Cardiac muscle cell (in vitro differentiated cells and primary cell): ENCODE results near the gene NKX6-2. TPM values are rescaled to one million over a fixed set of nuclear protein-coding genes. Genes with fewer than 3 reads are reported as not detected.

Source experiments
- DNase-seq, 2 donors: peaks; one replicate each; pipeline versions ENCODE4 v3.0.0 to v3.0.0-alpha.2; 2010 to 2017; ENCODE audit warnings: low read depth in 1 of 2, low spot score in 1 of 2
- H3K27ac ChIP-seq: fragments of 200-600 bp; sonication (generic); 2 replicates; pipeline ENCODE4 v1.5.1; 2016
- H3K27me3 ChIP-seq: fragments of 200-600 bp; sonication (generic); 2 replicates; pipeline ENCODE4 v1.6.0; 2016; ENCODE audit warnings: control low read depth
- H3K36me3 ChIP-seq: fragments of 200-600 bp; sonication (generic); 2 replicates; pipeline ENCODE4 v1.5.1; 2016; ENCODE audit warnings: control low read depth
- H3K4me1 ChIP-seq: fragments of 200-600 bp; sonication (generic); 2 replicates; pipeline ENCODE4 v1.8.1; 2017; ENCODE audit warnings: low read depth, mild to moderate bottlenecking, mixed run types
- H3K4me3 ChIP-seq: fragments of 200-600 bp; sonication (generic); 2 replicates; pipeline ENCODE4 v1.5.1; 2016; ENCODE audit warnings: mild to moderate bottlenecking
- H3K9me3 ChIP-seq: fragments of 200-600 bp; sonication (generic); 2 replicates; pipeline ENCODE4 v1.5.1; 2017; ENCODE audit warnings: low read depth, mild to moderate bottlenecking, control low read depth
- polyA plus RNA-seq: library from polyadenylated mRNA; unstranded; fragments of >200 nt; fragmentation: Nextera tagmentation; extraction: Ambion mirVana; gene quantifications from 2 replicates; pipeline ENCODE4 v1.2.1, GENCODE V29; 2016
- total RNA-seq: library from RNA; depleted of rRNA; stranded (reverse); fragments of >200 nt; gene quantifications from 2 replicates; pipeline ENCODE4 v1.2.3, GENCODE V29; 2016
- TF ChIP-seq, protein P1 (sequence below): IDR thresholded peaks from 2 replicates; pipeline ENCODE4 v1.5.1; 2012; ENCODE audit warnings: low read depth, mild to moderate bottlenecking, low read length

NKX6-2 gene
- total and polyA plus RNA-seq, 2 experiments from 2014 or later = 0.09 to 15.4 TPM

DNA sequence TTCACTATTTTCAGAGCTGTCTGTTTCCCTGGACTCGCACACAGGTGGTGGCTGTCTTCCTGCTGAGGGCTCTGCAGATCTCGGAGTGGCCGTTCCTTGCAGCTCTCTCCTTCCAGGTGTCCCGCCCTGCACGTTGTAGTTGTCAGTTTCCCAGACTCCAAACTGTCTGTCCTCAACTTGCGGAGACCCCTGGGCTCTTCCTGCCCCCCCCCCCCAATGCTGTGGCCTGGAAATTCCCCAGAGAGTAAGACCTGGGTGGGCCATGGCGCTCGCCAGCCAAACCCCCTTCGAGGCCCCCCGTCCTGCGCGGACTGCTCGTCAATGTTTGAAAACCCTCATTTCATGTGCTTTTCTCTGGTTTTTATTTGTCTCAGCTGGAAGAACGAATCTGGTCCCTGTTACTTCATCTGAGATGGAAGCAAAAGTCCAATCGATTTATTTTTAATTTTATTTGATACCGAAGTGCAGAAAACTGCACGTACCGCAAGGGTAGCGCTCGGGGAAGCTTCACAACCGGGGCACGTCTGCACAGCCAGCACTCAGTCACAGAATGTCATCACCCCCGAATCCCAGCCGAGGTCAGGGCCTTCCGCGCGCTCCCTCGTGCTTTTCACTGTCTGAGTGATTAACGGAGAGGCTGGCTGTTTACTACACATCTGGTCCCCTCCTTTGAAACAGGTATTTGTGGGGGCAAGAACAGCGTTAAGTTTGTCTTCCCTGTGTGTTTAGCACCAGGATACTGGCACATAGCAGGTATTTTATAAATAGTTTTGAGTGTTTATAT lies 46.4 kb upstream of the NKX6-2 start:
- no peak overlapping the region for H3K4me3 ChIP-seq
- no peaks in the 10 kb centered on the region for H3K4me1 ChIP-seq
- TF ChIP-seq, protein P1, sequence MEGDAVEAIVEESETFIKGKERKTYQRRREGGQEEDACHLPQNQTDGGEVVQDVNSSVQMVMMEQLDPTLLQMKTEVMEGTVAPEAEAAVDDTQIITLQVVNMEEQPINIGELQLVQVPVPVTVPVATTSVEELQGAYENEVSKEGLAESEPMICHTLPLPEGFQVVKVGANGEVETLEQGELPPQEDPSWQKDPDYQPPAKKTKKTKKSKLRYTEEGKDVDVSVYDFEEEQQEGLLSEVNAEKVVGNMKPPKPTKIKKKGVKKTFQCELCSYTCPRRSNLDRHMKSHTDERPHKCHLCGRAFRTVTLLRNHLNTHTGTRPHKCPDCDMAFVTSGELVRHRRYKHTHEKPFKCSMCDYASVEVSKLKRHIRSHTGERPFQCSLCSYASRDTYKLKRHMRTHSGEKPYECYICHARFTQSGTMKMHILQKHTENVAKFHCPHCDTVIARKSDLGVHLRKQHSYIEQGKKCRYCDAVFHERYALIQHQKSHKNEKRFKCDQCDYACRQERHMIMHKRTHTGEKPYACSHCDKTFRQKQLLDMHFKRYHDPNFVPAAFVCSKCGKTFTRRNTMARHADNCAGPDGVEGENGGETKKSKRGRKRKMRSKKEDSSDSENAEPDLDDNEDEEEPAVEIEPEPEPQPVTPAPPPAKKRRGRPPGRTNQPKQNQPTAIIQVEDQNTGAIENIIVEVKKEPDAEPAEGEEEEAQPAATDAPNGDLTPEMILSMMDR = no peak
- H3K9me3 ChIP-seq = no peaks in the 10 kb centered on the region
- peaks cover 20% of the 10 kb centered on the region for H3K27me3 ChIP-seq
- DNase-seq = no peak
- H3K27ac ChIP-seq = no peak overlapping the region
- no peaks in the 10 kb centered on the region for H3K36me3 ChIP-seq

DNA sequence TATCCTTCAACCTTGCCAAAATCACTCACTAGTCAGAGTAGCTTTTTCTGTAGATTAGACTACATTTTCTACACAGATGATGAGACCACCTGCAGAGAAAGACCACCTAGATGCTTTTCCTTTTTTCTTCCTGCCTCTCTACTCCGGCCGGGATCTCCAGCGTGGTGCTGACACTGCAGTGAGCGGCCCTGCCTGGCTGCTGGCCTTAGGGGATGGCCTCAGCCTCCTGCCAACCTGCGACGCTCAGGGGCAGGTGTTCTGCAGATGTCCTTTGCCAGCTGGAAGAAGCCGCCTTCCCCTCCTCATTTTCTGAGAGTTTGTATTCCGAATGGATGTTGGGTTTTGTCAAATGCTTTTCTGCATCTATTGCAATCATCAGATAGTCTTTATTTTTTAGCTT lies 43.5 kb upstream of the NKX6-2 start:
- no peak for DNase-seq
- no peaks in the 10 kb centered on the region for H3K36me3 ChIP-seq
- no peak overlapping the region for H3K27ac ChIP-seq
- H3K27me3 ChIP-seq = peaks cover 20% of the 10 kb centered on the region
- H3K9me3 ChIP-seq = no peaks in the 10 kb centered on the region
- no peaks in the 10 kb centered on the region for H3K4me1 ChIP-seq
- TF ChIP-seq, protein P1 = no peak
- no peak overlapping the region for H3K4me3 ChIP-seq

DNA sequence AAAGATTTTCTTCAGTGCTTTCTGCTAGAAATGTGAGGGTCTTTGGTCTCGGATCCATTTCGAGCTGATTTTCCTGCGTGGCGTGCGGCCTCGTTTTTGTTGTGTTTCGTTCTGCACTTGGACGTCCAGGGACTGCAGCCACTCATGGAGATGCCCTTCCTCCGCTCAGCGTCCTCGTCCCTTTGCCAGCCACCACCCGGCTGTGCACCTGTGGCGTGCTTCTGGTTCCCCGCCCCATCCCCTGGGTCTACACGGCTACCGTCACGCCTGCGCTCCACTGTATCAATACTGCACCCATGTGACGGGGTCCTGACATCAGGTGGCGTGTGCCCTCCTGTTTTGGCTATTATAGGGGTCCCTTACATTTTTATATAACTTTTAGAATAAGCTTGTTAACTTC lies 42.7 kb upstream of the NKX6-2 start:
- DNase-seq = no peak
- Histone ChIP-seq H3K4me1 (no peaks in the 10 kb centered on the region), H3K4me3 (no peak overlapping the region), H3K9me3 (no peaks in the 10 kb centered on the region), H3K27me3 (peaks cover 20% of the 10 kb centered on the region), H3K27ac (no peak overlapping the region), H3K36me3 (no peaks in the 10 kb centered on the region)
- TF ChIP-seq, protein P1 = no peak

DNA sequence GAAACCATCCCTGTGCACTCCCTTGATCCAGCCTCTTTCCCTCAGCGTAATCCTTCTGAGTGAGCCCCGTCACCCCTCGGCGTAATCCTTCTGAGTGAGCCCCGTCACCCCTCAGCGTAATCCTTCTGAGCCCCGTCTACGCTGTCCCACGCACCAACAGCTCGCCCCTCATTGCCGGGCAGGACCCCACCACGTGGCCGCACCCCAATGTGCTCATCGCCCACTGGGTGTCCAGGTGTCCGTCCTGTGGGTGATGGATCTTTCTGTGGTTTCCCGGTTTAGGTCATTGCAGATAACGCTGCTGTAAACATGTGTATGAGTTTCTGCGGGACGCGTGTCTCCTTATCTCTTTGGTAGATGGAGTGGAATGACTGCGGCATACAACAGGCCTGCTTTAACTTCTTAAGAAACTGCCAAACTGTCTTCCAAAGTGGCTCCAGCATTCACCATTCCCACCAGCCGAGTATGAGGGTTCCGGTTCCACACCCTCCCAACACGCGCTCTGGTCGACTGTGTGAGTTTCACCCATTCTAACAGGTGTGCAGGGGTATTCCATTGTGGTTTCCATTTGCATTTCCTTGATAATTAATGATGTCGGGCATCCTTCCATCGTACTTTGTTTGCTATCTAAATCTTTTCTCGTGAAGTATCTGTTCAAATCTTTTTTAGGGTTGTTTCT lies 42.1 kb upstream of the NKX6-2 start:
- Histone ChIP-seq H3K27ac (no peak overlapping the region), H3K36me3 (no peaks in the 10 kb centered on the region), H3K27me3 (peaks cover 20% of the 10 kb centered on the region), H3K4me3 (no peak overlapping the region), H3K9me3 (no peaks in the 10 kb centered on the region), H3K4me1 (no peaks in the 10 kb centered on the region)
- no peak for DNase-seq
- TF ChIP-seq, protein P1 = no peak

DNA sequence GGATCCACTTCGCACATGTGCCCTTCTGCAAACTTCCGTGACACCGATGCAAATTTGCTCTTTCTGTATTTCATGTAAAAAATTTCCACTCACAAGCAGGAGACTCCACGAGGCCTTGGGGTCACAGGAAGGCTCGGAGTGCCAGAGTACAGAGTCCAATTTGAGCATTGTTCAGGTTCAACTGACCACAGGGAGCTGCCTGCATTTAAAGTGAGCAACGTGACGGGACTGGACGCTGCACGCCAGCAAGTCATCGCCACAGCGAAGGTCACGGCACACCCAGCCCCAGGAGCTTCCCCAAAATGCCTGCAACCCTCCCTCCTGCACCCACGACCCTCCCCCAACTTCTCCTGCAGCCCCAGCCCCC lies 41.5 kb upstream of the NKX6-2 start:
- peaks cover 20% of the 10 kb centered on the region for H3K27me3 ChIP-seq
- no peaks in the 10 kb centered on the region for H3K9me3 ChIP-seq
- H3K4me1 ChIP-seq = no peaks in the 10 kb centered on the region
- DNase-seq = no peak
- no peaks in the 10 kb centered on the region for H3K36me3 ChIP-seq
- H3K4me3 ChIP-seq = no peak overlapping the region
- no peak overlapping the region for H3K27ac ChIP-seq
- TF ChIP-seq, protein P1 = no peak
